GM21360 (cell line): ENCODE data around the gene ZNF234.
"Not testable (repeated sequence)": the region's sequence is repeated elsewhere in the genome, so short reads cannot be mapped to it uniquely, and the experiment has no call there.

Experiments
- ATAC-seq: cut with Tn5 transposase; IDR thresholded peaks from one replicate; pipeline ENCODE4 v1.9.1; 2021; ENCODE audit warnings: mild to moderate bottlenecking, moderate library complexity; ENCODE audit not compliant: unreplicated experiment

Gene ZNF234

GRCh38 chr19:44176590-44176989 is 35.2 kb downstream of the ZNF234 start:
- no peak for ATAC-seq

GRCh38 chr19:44180968-44181367 is 39.6 kb downstream of the ZNF234 start:
- ATAC-seq: no peak

- ATAC-seq: no peak
Measured at GRCh38 chr19:44182145-44182544, 40.8 kb downstream of the ZNF234 start.

GRCh38 chr19:44190020-44190419 is 48.7 kb downstream of the ZNF234 start:
- no peak for ATAC-seq

- ATAC-seq: no peak
Measured at GRCh38 chr19:44192127-44192526, 50.8 kb downstream of the ZNF234 start.

- no peak for ATAC-seq
Measured at GRCh38 chr19:44196772-44197171, 55.4 kb downstream of the ZNF234 start.

GRCh38 chr19:44202470-44202869 is 61.1 kb downstream of the ZNF234 start:
- ATAC-seq: no peak

GRCh38 chr19:44202974-44203373 is 61.6 kb downstream of the ZNF234 start:
- no peak for ATAC-seq

GRCh38 chr19:44203877-44204276 is 62.5 kb downstream of the ZNF234 start:
- ATAC-seq: not testable (repeated sequence)

- ATAC-seq: no peak
Measured at GRCh38 chr19:44204772-44205171, 63.4 kb downstream of the ZNF234 start.

GRCh38 chr19:44207126-44207803 is 65.9 kb downstream of the ZNF234 start:
- ATAC-seq: peak; percentile 78
